ENCODE measurements around the gene PTDSS2. TPM values are rescaled to one million over a fixed set of nuclear protein-coding genes. Genes with fewer than 3 reads are reported as not detected.
"Not testable (repeated sequence)": the region's sequence is repeated elsewhere in the genome, so short reads cannot be mapped to it uniquely, and the experiment has no call there.

Gene PTDSS2
- total and polyA plus RNA-seq, 11 donors: 20.3 to 43.0 (median 25.7) TPM

DNA sequence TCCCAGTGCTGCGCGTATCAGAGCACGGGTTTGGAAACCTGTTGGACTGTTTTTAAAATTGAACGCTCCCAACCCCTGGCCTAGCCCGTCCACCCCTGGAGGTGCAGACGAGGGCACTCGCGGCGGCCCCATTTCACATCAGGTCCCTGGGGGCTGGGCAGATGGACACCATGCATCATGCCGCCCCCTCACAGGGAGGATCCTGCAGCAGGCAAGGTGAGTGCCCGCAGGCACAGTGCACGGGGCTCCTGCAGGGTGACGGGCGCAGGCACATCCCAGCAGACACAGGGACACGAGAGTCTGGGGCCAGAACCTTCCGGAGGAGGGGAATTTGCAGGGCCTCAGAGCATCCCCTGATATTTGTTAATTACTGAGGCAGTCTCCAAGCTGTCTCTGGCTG lies 15.6 kb upstream of the PTDSS2 start:
- 78 to 85% (median 81%) methylated on average over 12 to 16 of the region's 16 CpGs for WGBS, 4 donors
- peak in 1 of 5 donors; percentile 15 for DNase-seq
- ATAC-seq: no peak
- Histone ChIP-seq H3K4me1 (no peaks in the 10 kb centered on the region), H3K4me3 (no peak overlapping the region), H3K36me3 (no peaks in the 10 kb centered on the region), H3K27me3 (peaks cover 0 to 26% (median 0%) of the 10 kb centered on the region in 9 donors), H3K9me3 (no peaks in the 10 kb centered on the region), H3K27ac (no peak overlapping the region)
- intact Hi-C loops (cut with DNase I): loop anchor here in 1 of 10 donors (10.0 kb wide), 1 partner anchor 70 kb away; the partner anchor contains the start of gene B4GALNT4
- TF ChIP-seq, protein P1, sequence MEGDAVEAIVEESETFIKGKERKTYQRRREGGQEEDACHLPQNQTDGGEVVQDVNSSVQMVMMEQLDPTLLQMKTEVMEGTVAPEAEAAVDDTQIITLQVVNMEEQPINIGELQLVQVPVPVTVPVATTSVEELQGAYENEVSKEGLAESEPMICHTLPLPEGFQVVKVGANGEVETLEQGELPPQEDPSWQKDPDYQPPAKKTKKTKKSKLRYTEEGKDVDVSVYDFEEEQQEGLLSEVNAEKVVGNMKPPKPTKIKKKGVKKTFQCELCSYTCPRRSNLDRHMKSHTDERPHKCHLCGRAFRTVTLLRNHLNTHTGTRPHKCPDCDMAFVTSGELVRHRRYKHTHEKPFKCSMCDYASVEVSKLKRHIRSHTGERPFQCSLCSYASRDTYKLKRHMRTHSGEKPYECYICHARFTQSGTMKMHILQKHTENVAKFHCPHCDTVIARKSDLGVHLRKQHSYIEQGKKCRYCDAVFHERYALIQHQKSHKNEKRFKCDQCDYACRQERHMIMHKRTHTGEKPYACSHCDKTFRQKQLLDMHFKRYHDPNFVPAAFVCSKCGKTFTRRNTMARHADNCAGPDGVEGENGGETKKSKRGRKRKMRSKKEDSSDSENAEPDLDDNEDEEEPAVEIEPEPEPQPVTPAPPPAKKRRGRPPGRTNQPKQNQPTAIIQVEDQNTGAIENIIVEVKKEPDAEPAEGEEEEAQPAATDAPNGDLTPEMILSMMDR (IDR thresholded peaks at IDR 0.05): no peak
- TF ChIP-seq POLR2A (IDR thresholded peaks at IDR 0.05): no peak

DNA sequence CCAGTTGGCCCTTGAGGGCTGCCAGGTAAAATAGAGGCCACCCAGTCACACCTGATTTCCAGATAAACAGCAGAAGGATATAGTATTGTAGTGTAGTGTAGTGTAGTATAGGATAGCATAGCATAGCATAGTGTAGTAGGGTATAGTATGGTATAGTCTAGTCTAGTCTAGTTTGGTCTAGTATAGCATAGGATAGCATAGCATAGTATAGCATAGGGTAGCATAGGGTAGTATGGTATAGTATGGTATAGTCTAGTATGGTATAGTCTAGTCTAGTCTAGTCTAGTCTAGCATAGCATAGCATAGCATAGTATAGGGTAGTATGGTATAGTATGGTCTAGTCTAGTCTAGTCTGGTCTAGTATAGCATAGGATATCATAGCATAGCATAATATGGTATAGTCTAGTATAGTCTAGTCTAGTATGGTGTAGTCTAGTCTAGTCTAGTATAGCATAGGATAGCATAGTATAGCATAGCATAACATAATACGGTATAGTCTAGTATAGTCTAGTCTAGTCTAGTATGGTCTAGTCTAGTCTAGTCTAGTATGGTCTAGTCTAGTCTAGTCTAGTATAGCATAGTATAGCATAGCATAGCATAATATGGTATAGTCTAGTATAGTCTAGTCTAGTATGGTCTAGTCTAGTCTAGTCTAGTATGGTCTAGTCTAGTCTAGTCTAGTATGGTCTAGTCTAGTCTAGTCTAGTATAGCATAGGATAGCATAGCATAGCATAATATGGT lies 14.9 kb upstream of the PTDSS2 start:
- not testable (repeated sequence) for ATAC-seq, H3K9me3 ChIP-seq, H3K27ac ChIP-seq, H3K4me3 ChIP-seq, DNase-seq, H3K36me3 ChIP-seq, H3K4me1 ChIP-seq
- intact Hi-C loops (cut with DNase I): loop anchor here in 1 of 10 donors (10.0 kb wide), 1 partner anchor 70 kb away; the partner anchor contains the start of gene B4GALNT4
- H3K27me3 ChIP-seq: peaks cover 0 to 33% (median 0%) of the 10 kb centered on the region in 9 donors
- WGBS, 4 donors: 81 to 100% (median 91%) methylated on average over 1 of the region's 1 CpG

DNA sequence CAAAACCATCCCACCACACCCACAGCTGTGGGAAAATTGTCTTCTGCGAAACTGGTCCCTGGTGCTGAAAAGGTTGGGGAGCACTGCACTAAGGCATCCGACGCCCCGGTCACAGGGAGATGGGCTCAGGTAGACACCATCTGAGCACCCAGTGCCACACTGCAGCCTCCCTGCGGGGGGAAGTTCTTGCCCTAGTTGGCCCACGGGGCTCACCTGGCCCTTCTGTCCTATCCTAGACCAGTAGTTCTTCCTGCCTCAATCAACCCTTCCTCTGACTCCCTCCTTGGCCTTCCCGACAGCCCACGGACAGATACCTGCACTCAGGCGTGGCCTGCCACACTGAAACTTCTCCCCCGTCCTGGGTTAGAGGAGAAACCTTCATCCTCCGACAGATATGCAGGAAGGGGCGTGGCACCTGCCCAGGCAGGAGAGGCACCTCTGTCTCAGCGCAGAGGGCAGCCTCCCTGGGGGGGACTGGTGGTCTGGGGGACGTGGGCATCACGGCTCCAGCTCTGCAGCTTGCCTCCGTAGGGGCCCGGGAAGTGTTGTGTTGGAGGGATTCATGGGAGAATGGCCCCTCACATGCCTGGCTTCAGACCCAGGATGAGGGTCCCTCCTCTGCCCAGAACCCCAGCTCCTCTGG lies 12.7 kb upstream of the PTDSS2 start:
- no peak for ATAC-seq
- Histone ChIP-seq H3K4me1 (peaks cover 0 to 6% (median 0%) of the 10 kb centered on the region in 12 donors), H3K27me3 (peaks cover 0 to 46% (median 15%) of the 10 kb centered on the region in 9 donors), H3K36me3 (no peaks in the 10 kb centered on the region), H3K4me3 (no peak overlapping the region), H3K9me3 (no peaks in the 10 kb centered on the region), H3K27ac (no peak overlapping the region)
- peak in 2 of 5 donors; percentile 16 to 22 for DNase-seq
- TF ChIP-seq POLR2A (IDR thresholded peaks at IDR 0.05): no peak
- TF ChIP-seq, protein P1 (IDR thresholded peaks at IDR 0.05): no peak
- WGBS, 4 donors: 76 to 89% (median 81%) methylated on average over 14 to 17 of the region's 17 CpGs
- intact Hi-C loops (cut with DNase I): loop anchor here in 1 of 10 donors (10.0 kb wide), 1 partner anchor 73 kb away; the partner anchor contains the start of gene B4GALNT4

DNA sequence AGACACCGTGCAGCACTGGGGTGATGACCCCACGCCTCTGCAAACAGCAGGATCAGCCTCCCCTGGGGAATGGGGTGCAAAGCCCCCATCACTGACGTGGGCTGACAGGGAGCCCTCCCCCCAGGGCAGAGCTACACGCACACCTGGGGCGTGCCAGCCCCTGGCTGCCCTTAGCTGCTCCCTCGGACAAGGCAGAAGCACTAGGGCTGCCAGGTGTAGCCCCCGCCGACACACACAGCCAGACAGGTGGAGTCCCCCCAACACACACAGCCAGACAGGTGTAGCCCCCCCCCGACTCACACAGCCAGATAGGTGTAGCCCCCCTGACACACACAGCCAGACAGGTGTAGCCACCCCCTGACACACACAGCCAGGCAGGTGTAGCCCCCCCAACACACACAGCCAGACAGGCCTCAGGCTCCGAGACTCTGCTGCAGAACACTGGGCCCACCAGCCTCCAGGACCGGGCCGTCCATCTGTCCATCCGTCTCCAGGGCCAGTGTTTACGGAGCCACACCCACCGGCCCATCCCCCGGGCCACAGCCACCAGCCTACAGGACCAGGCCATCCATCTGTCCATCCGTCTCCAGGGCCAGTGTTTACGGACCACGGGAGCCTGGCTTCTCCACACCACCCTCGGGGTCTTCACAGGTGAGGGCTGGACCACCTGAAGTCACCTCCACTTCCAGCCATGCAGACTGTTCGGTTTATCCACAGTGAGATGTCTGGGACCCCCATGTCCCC lies 11.8 kb upstream of the PTDSS2 start:
- peaks cover 0 to 54% (median 18%) of the 10 kb centered on the region in 9 donors for H3K27me3 ChIP-seq
- peak in 1 of 5 donors; percentile 15 for DNase-seq
- peaks cover 0 to 6% (median 0%) of the 10 kb centered on the region in 12 donors for H3K4me1 ChIP-seq
- TF ChIP-seq POLR2A (IDR thresholded peaks at IDR 0.05): no peak
- TF ChIP-seq, protein P1 (IDR thresholded peaks at IDR 0.05): no peak
- no peak for ATAC-seq
- H3K36me3 ChIP-seq: no peaks in the 10 kb centered on the region
- 82 to 87% (median 84%) methylated on average over 13 to 21 of the region's 21 CpGs for WGBS, 4 donors
- H3K4me3 ChIP-seq: no peak overlapping the region
- no peaks in the 10 kb centered on the region for H3K9me3 ChIP-seq
- H3K27ac ChIP-seq: no peak overlapping the region
- intact Hi-C loops (cut with DNase I): loop anchor here in 1 of 10 donors (10.0 kb wide), 1 partner anchor 73 kb away; the partner anchor contains the start of gene B4GALNT4

Measured in heart left ventricle (tissue), 16 donors.